Mucosa of descending colon (tissue), 3 donors: ENCODE data around the gene ABR. TPM values are rescaled to one million over a fixed set of nuclear protein-coding genes. Genes with fewer than 3 reads are reported as not detected.
A peak's percentile ranks its signal among the peaks of the same experiment; 100 is the strongest.

Experiments used
- ATAC-seq: fragments of 200-7000 bp; cut with Tn5 transposase; one replicate; pipeline ENCODE4 v1.9.1; 2020; ENCODE audit warnings: mild to moderate bottlenecking, moderate library complexity
- DNase-seq, 3 donors: peaks; one replicate each; pipeline ENCODE4 v3.0.0-alpha.2; 2020
- H3K36me3 ChIP-seq: fragments of 200-600 bp; one replicate; pipeline ENCODE4 v1.8.0; 2021; ENCODE audit warnings: low read depth, mild to moderate bottlenecking
- H3K4me1 ChIP-seq: fragments of 200-600 bp; one replicate; pipeline ENCODE4 v1.8.0; 2021; ENCODE audit warnings: low read depth, mild to moderate bottlenecking
- H3K4me3 ChIP-seq: fragments of 200-600 bp; one replicate; pipeline ENCODE4 v1.8.0; 2021; ENCODE audit warnings: mild to moderate bottlenecking
- H3K9me3 ChIP-seq: fragments of 200-600 bp; one replicate; pipeline ENCODE4 v1.8.0; 2021; ENCODE audit warnings: mild to moderate bottlenecking
- intact Hi-C, 2 donors: fragments of 100-400 bp; cut with DNase I in 1 of 2; cut with micrococcal nuclease in 1 of 2; formaldehyde crosslinking; loops; one replicate each; pipeline versions ENCODE4 v1.11.0 to v1.11.1; 2022; cut with DNase I, micrococcal nuclease
- total RNA-seq, 3 donors: library from RNA; stranded (reverse); fragmentation: NEBNext Ultra II Directional in 2 of 3; extraction: Animal tissue kit (Norgen Biotek cat#: 25700) in 2 of 3; gene quantifications; one replicate each; pipeline versions ENCODE4 v1.2.1 to v1.2.4, GENCODE V29; 2021 to 2023
- TF ChIP-seq, protein P1 (sequence below): fragments of 200-600 bp; IDR thresholded peaks from one replicate; pipeline ENCODE4 v1.8.0; 2022; ENCODE audit warnings: antibody characterized with exemption, mild to moderate bottlenecking
- donor health status: DM: no; HTN: no; CAD: no; lungs with moderate emphysema.
- donor health status: DM: no; HTN: no; CAD: no.
- donor health status: DM: no; HTN: yes; CAD: no.

ABR gene
- total RNA-seq, 3 donors from 2014 or later = 257 to 470 (median 292) TPM

DNA sequence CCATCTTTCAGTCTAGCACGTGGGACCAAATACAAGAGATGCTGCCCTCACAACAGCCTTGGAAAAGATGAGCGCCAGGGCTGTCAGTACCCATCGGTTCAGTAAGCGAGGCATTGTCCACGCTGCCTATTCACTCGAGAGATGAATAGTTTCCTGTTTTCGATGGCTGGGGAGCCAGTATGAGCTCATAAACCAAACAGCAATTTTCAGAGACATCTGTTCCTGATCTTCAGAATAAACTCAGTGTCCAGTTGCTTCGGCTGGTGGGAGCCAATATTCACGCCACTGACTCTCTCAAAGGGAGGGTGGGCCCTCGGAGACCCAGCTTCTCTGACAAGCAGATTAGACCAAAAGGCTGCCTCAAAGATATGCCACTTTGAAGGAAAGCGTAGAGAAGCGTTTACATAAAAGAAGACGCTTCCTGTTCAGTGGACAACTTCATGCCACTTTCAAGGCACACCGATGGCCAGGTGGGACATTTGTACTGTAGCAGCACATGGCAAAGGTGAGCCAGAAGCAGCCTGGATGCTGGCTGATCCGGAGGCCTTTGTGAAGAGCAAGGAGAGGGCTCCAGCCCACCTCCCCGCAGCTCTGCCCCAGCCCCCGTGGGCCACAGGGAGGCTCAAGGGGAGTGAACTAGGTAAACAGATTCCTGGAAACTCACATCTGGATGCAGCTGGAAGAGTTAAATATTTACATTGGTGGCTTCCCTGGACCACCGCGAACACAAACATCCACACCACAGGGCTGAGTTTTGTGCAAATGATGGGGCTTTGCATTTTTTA lies 176.8 kb downstream of the ABR start:
- intact Hi-C loops = loop anchor here in 1 of 2 donors (10.0 kb wide), 1 partner anchor 52 kb away; no protein-coding TSS in a partner anchor
- H3K4me1 ChIP-seq = peaks cover 16% of the 10 kb centered on the region
- H3K36me3 ChIP-seq = peaks cover 4% of the 10 kb centered on the region
- H3K4me3 ChIP-seq = no peak overlapping the region
- DNase-seq (peak in 1 of 3 donors; percentile 9), ATAC-seq (no peak)
- H3K9me3 ChIP-seq = no peaks in the 10 kb centered on the region
- TF ChIP-seq, protein P1, sequence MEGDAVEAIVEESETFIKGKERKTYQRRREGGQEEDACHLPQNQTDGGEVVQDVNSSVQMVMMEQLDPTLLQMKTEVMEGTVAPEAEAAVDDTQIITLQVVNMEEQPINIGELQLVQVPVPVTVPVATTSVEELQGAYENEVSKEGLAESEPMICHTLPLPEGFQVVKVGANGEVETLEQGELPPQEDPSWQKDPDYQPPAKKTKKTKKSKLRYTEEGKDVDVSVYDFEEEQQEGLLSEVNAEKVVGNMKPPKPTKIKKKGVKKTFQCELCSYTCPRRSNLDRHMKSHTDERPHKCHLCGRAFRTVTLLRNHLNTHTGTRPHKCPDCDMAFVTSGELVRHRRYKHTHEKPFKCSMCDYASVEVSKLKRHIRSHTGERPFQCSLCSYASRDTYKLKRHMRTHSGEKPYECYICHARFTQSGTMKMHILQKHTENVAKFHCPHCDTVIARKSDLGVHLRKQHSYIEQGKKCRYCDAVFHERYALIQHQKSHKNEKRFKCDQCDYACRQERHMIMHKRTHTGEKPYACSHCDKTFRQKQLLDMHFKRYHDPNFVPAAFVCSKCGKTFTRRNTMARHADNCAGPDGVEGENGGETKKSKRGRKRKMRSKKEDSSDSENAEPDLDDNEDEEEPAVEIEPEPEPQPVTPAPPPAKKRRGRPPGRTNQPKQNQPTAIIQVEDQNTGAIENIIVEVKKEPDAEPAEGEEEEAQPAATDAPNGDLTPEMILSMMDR = no peak

DNA sequence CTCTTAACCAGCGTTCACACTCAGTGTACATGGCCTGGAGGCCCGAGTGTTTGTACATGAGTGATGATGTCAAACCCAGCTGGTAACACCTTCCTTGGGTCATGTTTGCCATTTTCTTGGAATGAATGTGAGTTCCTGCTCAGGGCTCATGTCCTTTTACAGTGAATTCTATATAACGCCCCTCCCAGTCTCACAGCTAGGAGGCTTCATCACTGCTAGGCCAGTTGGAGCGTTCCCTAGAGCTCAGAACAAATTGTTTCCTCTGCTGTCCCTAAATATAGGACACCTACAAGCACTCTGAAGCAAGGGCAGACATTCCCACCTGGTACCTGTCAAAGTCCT lies 177.4 kb downstream of the ABR start:
- DNase-seq (no peak), ATAC-seq (no peak)
- TF ChIP-seq, protein P1 = no peak
- intact Hi-C loops = loop anchor here in 1 of 2 donors (10.0 kb wide), 1 partner anchor 52 kb away; no protein-coding TSS in a partner anchor
- H3K4me1 ChIP-seq = peaks cover 20% of the 10 kb centered on the region
- H3K4me3 ChIP-seq = no peak overlapping the region
- H3K36me3 ChIP-seq = peaks cover 4% of the 10 kb centered on the region
- H3K9me3 ChIP-seq = no peaks in the 10 kb centered on the region

DNA sequence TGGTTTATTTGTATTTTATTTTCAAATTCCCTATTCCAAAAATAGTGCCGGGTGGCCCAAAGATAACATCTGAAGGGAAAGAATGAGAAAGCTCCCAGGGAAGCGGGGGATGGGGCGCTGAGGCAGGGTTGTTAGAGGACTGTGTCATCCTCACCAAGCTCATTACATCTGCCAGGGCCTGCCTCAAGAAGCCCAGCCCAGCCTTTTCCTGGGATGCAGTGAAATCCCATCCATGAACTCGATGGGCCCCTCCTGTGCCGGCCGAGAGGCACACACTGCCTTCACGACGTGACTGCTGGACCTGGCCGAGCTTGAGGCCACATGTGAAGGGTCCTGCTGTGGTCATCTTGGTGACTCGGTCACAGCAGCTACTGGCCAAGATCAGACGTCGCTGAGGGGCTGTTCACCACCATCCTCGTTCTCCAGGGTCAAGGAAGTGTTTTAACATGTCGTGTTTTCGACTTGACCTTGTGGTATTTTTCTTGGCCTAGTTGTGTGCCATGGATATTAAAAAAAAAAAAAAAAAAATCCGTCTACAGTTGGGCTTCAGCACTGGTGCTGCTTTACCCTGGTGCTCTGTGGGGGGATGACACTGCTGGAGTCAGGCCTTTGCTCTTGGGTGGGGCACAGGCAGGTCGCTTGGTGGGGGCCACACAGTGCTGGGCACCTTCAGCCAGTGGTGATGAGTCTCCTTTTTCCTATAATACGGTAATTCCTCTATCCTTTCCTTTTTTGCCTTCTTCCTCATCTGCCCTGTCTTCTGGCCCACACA lies 178.0 kb downstream of the ABR start:
- H3K36me3 ChIP-seq = peaks cover 4% of the 10 kb centered on the region
- no peaks in the 10 kb centered on the region for H3K9me3 ChIP-seq
- DNase-seq (peak in 1 of 3 donors; percentile 46), ATAC-seq (no peak)
- intact Hi-C loops = loop anchor here in 1 of 2 donors (10.0 kb wide), 1 partner anchor 53 kb away; no protein-coding TSS in a partner anchor
- TF ChIP-seq, protein P1 = no peak
- H3K4me3 ChIP-seq = no peak overlapping the region
- peaks cover 20% of the 10 kb centered on the region for H3K4me1 ChIP-seq

DNA sequence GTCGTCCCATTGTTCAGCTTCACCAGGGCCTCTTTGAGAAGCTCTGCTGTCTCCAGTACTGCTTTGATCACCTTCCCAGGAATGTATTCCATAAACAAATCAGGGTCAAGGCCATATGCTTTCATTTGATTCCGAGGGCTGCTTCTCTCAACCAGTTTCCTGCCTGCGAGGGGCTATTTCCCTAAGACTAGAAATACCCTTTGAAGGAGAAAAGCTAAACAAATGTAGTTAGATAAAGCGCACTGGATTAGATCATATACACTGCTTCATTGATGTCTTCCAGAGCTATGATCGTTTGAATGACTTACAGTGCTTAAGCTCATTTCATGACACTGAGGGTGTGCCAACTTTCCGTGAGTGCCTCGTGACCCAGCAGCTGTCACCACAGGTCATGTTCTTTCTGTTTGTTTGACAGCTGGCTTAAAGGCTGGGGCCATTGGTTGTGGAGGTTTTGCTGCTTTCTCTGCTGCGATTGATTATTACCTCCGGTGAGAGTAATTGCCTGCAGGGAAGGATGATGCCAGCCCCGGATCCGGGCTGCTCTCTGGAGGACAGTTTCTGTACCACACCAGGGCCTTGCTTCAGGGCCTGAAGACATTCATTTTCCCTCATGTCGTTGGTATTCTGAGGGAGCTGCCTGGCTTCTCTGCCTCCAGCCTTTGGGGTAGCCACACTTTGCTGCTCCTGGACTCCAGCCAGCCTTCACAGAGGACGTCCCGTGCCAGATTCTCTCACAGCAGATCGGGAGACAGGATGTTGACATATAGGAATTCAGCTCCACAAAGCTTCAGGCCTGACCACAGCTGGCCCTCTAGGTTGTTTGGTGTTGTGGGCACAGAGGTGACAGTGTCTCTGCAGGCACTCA lies 179.0 kb downstream of the ABR start:
- peak in 1 of 3 donors; percentile 45 for DNase-seq

More for the DNA sequence above, 179.0 kb downstream of the ABR start:
- Histone ChIP-seq H3K9me3 (no peaks in the 10 kb centered on the region), H3K4me1 (peaks cover 13% of the 10 kb centered on the region), H3K36me3 (peaks cover 4% of the 10 kb centered on the region), H3K4me3 (no peak overlapping the region)
- no peak for ATAC-seq
- intact Hi-C loops = loop anchor here in 1 of 2 donors (10.0 kb wide), 1 partner anchor 54 kb away; no protein-coding TSS in a partner anchor
- TF ChIP-seq, protein P1 = no peak
